ENCODE results near the gene PGBD2.
"Not testable (repeated sequence)": the region's sequence is repeated elsewhere in the genome, so short reads cannot be mapped to it uniquely, and the experiment has no call there.

The PGBD2 gene, protein sequence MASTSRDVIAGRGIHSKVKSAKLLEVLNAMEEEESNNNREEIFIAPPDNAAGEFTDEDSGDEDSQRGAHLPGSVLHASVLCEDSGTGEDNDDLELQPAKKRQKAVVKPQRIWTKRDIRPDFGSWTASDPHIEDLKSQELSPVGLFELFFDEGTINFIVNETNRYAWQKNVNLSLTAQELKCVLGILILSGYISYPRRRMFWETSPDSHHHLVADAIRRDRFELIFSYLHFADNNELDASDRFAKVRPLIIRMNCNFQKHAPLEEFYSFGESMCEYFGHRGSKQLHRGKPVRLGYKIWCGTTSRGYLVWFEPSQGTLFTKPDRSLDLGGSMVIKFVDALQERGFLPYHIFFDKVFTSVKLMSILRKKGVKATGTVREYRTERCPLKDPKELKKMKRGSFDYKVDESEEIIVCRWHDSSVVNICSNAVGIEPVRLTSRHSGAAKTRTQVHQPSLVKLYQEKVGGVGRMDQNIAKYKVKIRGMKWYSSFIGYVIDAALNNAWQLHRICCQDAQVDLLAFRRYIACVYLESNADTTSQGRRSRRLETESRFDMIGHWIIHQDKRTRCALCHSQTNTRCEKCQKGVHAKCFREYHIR

DNA sequence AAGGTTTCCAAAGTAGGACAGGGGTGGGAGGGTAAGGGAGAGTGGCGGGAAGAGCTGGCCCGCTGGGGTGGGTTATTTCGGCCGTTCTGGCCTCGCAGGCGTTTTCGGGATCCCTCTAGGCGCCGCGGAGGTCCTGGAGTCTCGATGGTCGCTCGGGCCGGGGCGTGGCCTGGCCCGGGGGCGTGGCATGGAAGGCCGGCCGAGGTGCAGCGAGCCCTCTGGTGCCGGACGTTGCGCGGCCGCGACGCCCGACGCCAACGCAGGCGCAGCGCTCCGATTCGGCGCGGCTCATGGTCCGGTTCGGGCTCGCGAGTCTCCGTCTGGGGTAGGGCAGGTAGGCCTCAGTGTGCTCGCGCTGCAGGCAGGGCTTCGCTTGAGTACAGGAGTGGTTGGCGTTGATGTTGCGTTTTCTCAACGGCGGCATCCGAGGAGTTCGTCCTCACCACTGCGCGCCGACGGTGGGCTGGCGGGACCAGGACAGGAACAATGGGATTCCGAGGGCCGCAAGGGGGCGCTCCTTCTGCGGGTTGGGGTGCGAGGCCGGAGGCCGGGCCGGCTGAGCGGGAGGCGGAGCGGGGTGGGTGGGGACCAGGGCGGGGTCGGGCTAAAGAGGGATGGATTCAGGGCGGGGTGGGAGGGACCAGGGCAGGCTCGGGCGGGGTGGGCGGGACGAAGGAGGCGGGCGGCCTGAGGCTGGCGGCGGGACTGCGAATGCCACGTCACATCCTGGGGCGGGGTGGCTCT lies at the start of gene PGBD2:
Gene PGBD2, plus strand, starts transcription at position 227 of the 744 bp plus-strand sequence. CDS start 7,628 bp downstream, outside the sequence.
- DNase-seq (ENCODE audit: low read depth in 3 of 3), result peak; percentile 89 to 96 (median 93)

DNA sequence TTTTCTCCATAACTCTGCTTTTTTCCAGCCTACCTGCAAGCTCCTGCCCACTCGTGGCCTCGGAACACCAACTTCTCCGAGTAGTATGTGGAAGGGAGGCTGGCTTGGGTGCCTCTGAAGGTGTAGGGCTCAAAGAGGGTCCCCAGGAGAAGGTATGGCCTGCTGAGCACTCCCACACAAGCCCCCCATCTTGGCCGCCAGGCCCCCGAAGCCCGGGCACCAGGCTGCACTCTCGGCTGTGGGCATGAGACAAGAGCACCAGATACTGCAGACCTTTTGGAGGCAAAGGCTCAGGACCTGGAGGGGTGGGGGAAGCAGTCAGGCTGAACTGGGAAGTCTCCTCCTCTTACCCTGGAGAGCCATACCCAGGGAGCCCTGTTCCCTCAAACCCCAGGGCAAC lies 48.8 kb upstream of the PGBD2 start:
- DNase-seq (ENCODE audit: low read depth in 3 of 3), result no peak

DNA sequence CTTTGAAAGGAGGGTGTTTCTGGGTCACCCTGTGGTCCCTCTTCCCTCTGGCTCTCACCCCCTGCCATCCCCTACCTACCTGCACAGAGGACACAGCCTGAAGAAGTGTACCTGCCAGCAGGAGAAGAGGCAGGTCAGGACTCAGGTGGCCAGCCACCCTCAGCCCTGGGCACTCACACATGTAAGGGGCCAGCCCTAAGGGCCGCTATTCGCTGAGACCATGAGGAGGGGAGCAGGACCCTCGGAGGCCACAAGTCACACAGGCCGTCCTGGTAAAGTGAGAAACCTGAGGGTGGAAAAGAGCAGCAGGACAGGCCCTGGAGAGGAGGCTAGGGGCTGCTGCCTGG lies 48.3 kb upstream of the PGBD2 start:
- no peak for DNase-seq (ENCODE audit: low read depth in 3 of 3)

DNA sequence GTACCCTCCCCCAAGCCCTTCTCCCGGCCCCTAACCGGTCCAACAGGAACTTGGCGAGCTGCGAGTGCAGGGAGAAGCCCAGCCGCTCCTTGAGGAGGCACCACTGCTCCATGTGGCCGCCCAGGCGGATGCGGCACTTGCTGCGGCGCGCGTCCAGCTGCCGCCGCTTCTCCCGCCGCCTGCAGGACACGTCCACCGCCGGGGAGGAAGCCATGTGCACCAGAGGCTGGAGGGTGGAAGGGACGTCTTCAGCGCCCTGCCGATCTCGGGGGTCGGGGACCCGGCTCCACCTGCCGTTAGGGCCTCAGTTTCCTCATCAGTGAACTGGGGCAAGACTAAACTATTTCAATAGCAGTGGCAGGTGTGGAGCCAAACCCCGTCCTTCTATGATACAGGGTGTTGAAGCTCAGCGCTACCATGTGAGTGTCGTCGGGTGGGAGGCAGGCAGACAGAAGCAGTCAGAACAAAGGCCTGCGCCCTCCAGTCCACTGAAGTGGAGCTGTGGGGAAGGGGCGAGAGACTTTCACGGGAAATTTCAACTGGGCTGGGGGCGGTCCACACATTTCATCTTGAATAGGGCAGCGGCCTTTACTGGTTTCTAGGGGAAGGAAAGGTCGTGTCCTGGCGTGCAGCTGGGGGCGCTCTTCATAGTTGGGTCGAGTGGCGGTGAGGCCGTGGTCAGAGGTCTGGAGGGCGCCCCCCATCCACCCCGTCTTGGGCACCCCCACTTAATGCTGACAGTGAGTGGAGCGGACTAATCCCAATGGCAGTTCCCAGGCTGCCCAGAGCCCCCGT lies 47.7 kb upstream of the PGBD2 start:
- peak in 1 of 3 experiments; percentile 32 for DNase-seq (ENCODE audit: low read depth in 3 of 3)

DNA sequence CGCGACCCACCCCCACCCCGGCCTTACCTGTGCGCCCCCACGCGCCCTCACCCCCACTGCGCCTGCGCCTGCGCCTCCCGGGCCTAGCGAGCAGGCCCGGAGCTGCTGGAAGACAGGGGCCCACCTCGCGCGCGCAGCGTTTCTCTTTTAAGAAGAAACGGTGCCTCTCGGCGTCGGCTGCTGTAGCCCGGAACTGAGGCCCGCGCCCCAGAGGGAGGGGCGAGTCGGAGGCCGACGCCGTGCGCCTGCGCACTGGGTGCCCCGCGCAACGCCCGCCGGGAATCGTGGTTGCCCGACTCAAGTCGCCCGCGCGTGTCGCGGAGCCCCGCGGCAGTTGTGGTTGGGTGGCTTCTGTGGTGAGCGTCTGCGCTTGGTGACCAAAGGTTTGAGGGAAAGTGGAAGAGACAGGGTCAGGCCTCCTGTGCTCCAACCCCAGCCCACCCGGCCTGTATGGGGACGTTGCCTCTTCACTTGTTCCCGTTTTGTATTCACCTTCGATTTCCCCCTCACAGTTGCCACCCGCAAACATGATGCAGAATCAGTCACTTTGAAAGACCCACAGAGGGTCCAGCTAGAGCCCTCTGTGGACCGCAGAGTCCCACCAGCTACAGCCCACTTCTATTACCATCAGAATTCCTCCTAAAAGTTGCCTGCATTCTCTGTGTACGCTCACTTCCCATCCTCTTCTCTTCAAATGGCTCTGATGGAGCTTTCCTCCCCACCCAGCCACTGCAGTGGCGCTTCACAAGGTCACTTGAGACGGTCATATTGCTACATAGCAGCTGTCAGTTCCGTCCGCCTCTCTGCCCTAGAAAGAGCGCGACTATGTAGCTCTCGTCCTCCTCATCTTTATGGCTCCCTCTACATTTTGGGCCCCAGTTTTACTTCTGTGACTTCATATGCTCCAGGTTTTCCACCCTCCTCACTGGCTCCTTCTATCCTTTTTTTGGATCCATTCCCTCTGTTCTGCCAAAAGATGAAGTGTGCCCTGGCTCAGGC lies 46.8 kb upstream of the PGBD2 start, which contains the start of gene ZNF692:
Gene ZNF692, minus strand, starts transcription at position 195 of the 999 bp plus-strand sequence. CDS start 776 bp downstream, outside the sequence.
- DNase-seq (ENCODE audit: low read depth in 3 of 3), result peak; percentile 88 to 97 (median 96)

DNA sequence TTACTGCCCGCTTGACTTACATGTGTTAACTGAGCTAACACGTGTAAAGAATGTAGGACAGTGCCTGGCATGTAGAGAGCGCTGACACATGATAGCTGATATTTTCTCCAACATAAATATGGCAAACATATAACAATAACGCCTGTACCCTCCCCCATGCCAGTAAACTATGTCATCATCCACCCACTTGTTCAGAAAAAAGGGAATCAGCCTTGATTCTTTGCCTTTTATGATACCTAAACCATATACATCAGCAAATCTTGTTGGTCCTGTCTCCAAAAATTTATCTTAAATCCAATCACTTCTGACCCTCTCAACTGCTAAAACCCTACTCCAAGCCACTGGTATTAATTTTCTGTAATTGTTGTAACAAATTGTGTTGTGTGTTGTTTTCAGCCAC lies 46.0 kb upstream of the PGBD2 start:
- DNase-seq (ENCODE audit: low read depth in 3 of 3), result no peak

DNA sequence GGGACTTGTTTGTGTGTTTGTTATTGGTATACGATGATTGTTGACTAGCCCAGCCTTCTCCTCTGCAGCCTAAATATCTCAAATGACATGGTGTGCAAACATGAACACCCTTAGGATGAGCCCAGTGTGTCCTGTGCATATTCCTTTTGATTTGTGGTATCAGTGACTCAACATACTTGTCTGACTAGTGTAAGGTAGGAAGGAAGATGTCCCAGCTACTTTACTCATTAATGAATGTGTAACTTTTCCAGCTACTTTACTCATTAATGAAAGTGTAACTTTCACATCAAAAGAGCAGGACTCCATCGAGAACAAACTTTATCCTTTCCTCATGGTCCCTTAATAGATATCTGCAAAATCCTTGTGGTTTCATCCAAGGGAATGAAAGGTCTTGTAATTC lies 44.4 kb upstream of the PGBD2 start:
- DNase-seq (ENCODE audit: low read depth in 3 of 3), result no peak

DNA sequence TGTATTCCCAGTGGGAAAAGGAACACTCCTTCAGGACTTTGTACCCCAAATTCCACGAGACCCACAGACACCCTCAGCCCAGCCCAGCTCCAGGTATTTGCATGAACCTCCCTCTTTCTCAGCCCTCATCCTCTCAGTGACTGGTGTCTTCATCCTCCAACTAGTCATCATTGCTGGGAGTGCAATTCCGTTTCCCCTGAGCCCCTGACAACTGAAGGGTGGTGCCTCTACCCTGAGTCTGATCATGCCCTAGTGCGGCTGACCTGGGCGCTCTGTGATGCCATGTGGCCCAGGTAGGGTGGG lies 43.4 kb upstream of the PGBD2 start:
- no peak for DNase-seq (ENCODE audit: low read depth in 3 of 3)

DNA sequence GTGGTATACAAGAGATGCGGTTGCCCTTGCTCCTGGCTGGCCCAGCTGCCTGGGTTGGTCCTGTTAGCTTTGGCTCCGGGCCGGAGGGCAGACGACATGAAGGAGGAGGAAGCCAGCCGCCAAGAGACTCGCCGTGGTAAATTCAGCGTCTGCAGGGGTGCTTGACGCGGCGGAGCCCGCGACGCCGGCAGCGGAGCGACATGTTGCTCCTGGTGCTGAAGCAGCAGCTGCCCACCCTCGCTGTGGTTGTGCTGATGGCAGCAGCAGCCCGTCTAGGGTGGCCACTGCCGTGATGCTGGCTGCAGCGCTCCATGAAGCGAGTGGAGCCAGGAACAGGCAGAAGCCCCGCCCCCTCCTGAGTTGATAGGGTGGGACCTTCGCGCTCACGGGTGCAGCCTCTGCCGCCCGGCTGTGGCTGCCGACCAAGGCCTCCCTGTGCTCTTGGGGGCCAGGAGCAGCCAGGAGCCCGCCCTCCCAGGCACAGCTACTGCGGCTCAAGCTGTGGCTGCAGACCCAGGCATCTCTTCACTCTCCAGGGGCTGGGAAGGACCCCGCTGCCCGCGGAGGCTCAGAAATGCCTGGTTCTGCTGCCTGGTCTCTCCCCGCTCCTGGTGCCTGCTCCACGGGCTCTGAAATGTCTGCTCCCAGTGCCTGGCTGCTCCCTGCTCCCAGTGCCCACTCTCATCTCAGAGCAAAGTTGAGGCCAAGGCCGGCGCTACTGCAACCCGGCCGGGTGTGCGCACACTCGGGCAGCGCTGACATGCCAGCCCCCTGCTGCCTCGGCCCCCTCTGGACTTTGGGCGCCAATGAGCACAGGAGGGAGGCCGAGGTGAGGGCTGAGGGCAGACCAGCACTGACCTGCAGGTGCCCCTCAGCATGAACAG lies 42.8 kb upstream of the PGBD2 start:
- DNase-seq (ENCODE audit: low read depth in 3 of 3), result peak; percentile 59 to 66 (median 66)

DNA sequence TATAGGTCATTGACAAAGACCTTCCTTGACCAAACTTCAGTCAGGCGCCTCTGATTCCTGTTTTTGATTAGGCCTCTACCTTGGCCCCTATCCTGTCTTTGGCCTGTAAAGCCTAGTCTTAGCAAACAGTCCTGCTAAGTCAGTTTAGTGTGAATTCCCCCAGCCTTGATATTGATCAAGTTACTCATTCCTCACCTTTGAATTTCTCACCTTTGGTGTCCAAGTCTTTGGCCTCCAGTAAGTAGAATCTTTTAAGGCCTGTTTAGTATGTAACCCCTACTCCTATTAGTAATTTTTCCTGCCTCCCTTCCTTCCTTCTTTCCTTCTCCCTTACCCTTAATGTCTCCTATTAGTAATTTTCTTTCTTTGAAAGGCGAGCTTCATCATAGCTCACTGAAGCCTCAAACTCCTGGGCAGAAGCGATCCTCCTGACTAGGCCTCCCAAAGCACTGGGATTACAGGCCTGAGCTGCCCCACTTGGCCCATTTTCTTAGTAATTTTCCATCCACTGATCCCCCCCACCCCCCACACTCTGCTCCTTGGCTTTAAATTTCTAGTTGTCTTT lies 34.1 kb upstream of the PGBD2 start:
- no peak for DNase-seq (ENCODE audit: low read depth in 3 of 3)

DNA sequence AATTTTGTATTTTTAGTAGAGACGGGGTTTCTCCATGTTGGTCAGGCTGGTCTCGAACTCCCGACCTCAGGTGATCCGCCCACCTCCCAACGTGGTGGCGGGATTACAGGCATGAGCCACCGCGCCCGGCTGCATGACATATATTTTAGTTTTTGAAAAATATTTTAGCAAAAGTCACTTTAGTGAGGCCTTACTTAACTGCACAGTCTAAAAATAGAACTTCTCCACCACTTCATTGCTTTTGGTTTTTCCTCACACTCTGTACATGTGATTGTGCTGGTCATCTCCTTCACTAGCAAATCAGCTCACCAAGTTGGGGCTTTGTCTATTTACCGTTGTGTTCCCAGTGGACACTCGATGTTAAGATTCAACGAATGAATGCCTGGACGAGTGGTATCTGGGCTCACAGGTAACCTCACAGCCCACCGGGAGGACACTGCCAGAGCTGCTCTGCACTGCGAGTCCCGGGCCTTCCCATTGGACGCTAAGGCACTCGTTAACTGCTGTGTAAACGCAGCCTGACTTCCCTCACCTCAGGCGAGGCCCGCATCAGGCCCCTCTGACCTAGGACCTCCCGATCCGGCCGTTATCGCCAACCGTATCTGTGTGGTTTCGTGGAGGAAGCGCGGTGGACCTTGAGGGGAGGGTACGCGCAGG lies 33.2 kb upstream of the PGBD2 start:
- peak in 1 of 3 experiments; percentile 37 for DNase-seq (ENCODE audit: low read depth in 3 of 3)

DNA sequence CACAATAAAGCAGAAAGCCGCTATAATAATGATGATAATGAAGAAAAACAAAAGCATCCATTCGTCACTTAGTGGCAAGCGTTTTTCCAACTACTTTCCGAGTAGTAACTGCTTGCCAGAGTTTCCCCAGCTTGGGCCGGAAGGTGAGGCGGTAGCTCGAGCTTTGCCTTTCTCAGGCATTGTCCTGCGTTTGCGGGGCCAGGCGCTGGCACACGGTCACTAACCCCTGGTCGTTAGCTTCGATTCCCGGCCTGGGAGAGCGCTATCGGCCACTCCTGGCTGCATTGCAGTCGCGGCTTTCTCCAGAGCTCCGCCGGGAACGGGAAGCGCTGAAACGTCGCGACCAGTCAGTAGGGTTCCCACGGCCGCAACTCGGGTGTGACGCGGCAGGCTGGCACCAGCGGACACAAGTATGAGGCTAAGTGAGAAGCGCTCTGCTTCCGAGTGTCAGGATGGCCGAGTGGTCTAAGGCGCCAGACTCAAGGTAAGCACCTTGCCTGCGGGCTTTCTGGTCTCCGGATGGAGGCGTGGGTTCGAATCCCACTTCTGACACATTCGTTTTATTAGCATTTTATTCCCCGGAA lies 32.5 kb upstream of the PGBD2 start:
- DNase-seq (ENCODE audit: low read depth in 3 of 3), result peak; percentile 86 to 96 (median 92)

DNA sequence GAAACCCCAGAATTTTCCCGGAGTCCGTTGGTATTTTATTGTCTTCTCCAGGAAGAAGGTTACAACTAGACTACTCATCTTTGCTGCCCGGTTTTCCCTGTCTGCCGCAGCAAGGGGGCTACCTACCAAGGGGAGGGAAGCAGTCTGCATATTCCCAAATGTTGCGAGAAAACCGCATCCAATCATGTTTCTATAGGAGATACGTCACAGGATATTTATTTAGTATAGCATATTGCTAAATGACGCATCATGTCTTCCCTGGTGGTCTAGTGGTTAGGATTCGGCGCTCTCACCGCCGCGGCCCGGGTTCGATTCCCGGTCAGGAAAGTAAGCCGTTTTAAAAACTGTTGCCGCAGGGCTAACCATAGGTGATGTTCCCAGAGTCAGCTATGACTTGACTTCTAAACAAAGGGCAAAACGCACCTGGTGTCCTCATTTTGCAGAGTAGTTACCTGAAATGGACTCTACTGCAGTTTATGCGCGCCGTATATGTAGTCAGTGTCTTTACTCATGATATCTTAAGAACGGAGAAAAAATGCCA lies 32.0 kb upstream of the PGBD2 start:
- DNase-seq (ENCODE audit: low read depth in 3 of 3), result peak; percentile 79 to 80 (median 80)

DNA sequence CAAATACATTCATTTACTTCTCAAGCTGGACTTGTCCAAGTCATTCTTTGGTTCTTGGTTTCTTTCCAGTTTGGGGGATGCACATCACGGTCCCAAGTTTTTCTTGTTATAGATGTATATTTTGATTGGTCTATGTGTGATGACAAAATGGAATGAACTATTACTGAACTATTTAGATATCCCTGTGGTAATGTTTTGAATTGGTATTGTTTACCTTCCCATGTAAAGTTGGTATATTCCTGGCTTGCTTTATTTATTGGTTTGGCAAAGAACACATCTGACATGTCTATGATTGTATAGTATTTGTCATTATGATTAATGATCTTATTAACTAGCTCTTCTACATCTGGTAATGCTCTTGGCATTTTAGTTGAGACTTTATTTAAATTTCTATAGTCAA lies 24.8 kb upstream of the PGBD2 start:
- no peak for DNase-seq (ENCODE audit: low read depth in 3 of 3)

DNA sequence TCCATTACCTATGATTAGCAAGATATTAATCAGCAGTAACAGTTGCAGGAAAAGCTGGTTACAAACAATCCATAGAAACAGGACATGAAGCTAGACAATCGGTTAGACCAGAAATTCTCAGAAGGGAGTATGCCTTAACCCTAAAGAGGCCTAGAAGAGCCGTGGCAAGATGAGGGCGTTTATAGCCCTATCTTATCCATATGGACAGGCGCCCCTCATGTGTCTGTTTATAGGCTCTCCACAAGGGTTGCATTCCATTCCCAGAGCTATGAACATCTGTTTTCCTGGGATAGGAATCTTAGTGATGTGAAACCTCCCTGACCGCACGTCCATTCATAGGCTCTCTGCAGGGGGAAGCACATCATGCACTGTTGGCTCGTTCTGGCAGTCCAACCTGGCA lies 23.6 kb upstream of the PGBD2 start:
- not testable (repeated sequence) for DNase-seq (ENCODE audit: low read depth in 3 of 3)

DNA sequence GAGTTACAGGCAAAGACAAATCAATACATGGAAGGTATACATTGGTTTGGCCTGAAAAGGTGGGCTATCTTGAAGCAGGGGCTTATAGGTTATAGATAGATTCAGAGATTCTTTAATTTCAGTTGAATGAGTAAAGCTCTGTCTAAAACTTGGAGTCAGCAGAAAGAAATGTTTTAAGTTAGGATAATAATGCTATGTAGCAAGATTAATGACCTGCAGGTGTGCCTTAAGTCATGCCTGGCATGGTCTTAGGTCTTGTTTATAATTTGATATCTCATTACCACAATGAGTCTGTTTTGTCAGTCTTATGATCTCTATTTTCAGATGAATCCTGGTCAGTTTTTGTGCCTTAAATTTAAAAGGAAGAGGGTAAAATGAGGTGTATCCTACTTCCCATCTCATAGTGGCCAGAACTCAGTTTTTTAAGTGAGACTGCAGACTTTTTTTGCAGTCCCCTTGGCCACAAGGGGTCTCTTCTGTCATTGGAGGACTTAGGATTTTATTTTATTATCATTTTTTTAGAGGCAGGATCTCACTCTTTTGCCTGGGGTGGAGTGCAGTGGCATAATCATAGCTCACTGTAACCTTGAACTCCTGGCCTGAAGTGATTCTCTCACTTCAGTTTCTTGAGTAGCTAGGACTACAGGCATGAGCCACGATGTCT lies 21.3 kb upstream of the PGBD2 start:
- DNase-seq (ENCODE audit: low read depth in 3 of 3), result no peak

DNA sequence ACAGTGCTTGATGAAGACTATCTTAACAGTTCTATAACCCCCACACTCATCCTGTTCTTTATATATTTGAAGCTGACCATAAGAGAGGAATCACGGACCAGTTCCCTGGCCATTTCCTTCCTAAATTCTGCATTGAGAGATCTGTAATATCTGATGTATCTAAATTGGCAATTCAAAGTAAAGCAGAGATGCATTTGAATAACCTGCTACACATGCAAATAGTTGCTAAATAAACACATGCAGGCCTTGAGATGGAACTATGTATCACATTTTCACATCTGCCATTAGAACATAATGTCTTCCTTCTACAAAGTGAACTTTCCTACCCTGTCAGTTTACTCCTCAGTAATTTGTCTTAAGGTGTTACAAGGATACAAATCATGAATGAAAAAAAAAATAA lies 20.4 kb upstream of the PGBD2 start:
- DNase-seq (ENCODE audit: low read depth in 3 of 3), result no peak
